Sigmoid colon (tissue), 7 donors: ENCODE results near the gene TSEN54. TPM values are rescaled to one million over a fixed set of nuclear protein-coding genes. Genes with fewer than 3 reads are reported as not detected.

ENCODE experiments used
- DNase-seq: peaks from one replicate; pipeline ENCODE4 v3.0.0-alpha.2; 2019
- H3K27ac ChIP-seq, 4 donors: fragments of 200-600 bp; sonication (generic); one replicate each; pipeline ENCODE4 v1.5.1; 2016 to 2019; ENCODE audit warnings: mild to moderate bottlenecking in 1 of 4
- H3K27me3 ChIP-seq, 3 donors: fragments of 200-600 bp; sonication (generic); one replicate each; pipeline ENCODE4 v1.5.1; 2019; ENCODE audit warnings: mild to moderate bottlenecking in 1 of 3
- H3K36me3 ChIP-seq, 4 donors: fragments of 200-600 bp; sonication (generic); one replicate each; pipeline ENCODE4 v1.5.1; 2016 to 2019
- H3K4me1 ChIP-seq, 4 donors: fragments of 200-600 bp; sonication (generic); one replicate each; pipeline ENCODE4 v1.5.1; 2017 to 2019
- H3K4me3 ChIP-seq, 4 donors: fragments of 200-600 bp; sonication (generic); one replicate each; pipeline ENCODE4 v1.5.1; 2017 to 2019; ENCODE audit warnings: mild to moderate bottlenecking in 2 of 4, moderate library complexity in 1 of 4
- H3K9me3 ChIP-seq, 4 donors: fragments of 200-600 bp in 3 of 4; sonication (generic) in 3 of 4; one replicate each; pipeline versions ENCODE4 v1.5.1 to v1.6.1; 2013 to 2019
- CTCF ChIP-seq, 4 experiments: fragments of 450-650 bp in 3 of 4; fragments of 200-600 bp in 1 of 4; IDR thresholded peaks; one replicate each; pipeline ENCODE4 v1.5.1; 2016 to 2019; ENCODE audit warnings: antibody characterized with exemption in 4 of 4, mild to moderate bottlenecking in 3 of 4, moderate library complexity in 2 of 4
- EP300 ChIP-seq, 4 donors: sonication (generic); formaldehyde crosslinking; IDR thresholded peaks; one replicate each; pipeline ENCODE4 v1.6.1; 2017; ENCODE audit warnings: antibody characterized with exemption in 4 of 4
- POLR2A ChIP-seq, 2 donors: fragments of 450-650 bp; IDR thresholded peaks; one replicate each; pipeline ENCODE4 v1.6.1; 2016; ENCODE audit warnings: antibody characterized with exemption in 2 of 2, mild to moderate bottlenecking in 2 of 2, moderate library complexity in 2 of 2
- POLR2AphosphoS5 ChIP-seq, 4 donors: sonication (generic); formaldehyde crosslinking; IDR thresholded peaks; one replicate each; pipeline ENCODE4 v1.6.1; 2017; ENCODE audit warnings: antibody characterized with exemption in 4 of 4
- WGBS, 2 donors: extraction: QIAGEN DNeasy Blood & Tissue Kit; methylation state at CpG; one replicate each; pipeline ENCODE4 v1.1.7; 2013; 5-methylcytosine and 5-hydroxymethylcytosine counted together
- intact Hi-C: fragments of 100-400 bp; cut with DNase I; formaldehyde crosslinking; loops from one replicate; pipeline ENCODE4 v1.15.1; 2023
- polyA plus RNA-seq, 3 donors: library from polyadenylated mRNA; stranded (reverse); fragments of 200-250 nt; gene quantifications; one replicate each; pipeline ENCODE4 v1.2.3, GENCODE V29; 2013
- total RNA-seq, 4 donors: library from RNA; depleted of rRNA; stranded (reverse); fragments of >200 nt; gene quantifications; one replicate each; pipeline ENCODE4 v1.1.0, GENCODE V29; 2016
- donor health status: healthy with polysubstance abuse.
- donor health status: Bipolar disorder and iron deficiency.
- donor health status: healthy.

Gene TSEN54
- total RNA-seq (10 to 100 TPM; 11.1 to 25.3 (median 21.3) TPM), polyA plus RNA-seq (10 to 100 TPM; 32.4 to 43.7 (median 35.6) TPM)

GRCh38 chr17:75516255-75516618 is at the start of gene TSEN54:
TSEN54 (plus strand) TSS chr17:75516528; CDS start chr17:75516561, 33 bp downstream.
- 1% methylated on average over 45 of the region's 45 CpGs for WGBS, 2 donors
- Histone ChIP-seq H3K27me3 (no peaks in the 10 kb centered on the region), H3K9me3 (no peaks in the 10 kb centered on the region), H3K4me3 (peak within 1 kb of the TSS; percentile 73 to 96 (median 89)), H3K36me3 (peaks cover 0 to 12% (median 0%) of the 10 kb centered on the region in 4 donors), H3K4me1 (peaks cover 5 to 59% (median 46%) of the 10 kb centered on the region in 4 donors), H3K27ac (peak within 1 kb of the TSS; percentile 85 to 91 (median 90))
- intact Hi-C loops: loop anchor here (1.0 to 5.0 kb wide), 5 partner anchors 74 to 244 kb away; partner anchors contain the start of genes MIF4GD and SLC25A19
- no peak for TF ChIP-seq EP300 (IDR thresholded peaks at IDR 0.05)
- no peak for TF ChIP-seq CTCF (IDR thresholded peaks at IDR 0.05)
- TF ChIP-seq POLR2A (IDR thresholded peaks at IDR 0.05): no peak
- no peak for TF ChIP-seq POLR2AphosphoS5 (IDR thresholded peaks at IDR 0.05)
- peak; percentile 96 for DNase-seq

- no peaks in the 10 kb centered on the region for H3K27me3 ChIP-seq
- no peaks in the 10 kb centered on the region for H3K4me1 ChIP-seq
- H3K27ac ChIP-seq: peak overlapping the region in 3 of 4 donors; percentile 7 to 23 (median 15)
- H3K9me3 ChIP-seq: no peaks in the 10 kb centered on the region
- 64 to 81% methylated on average over 8 of the region's 8 CpGs for WGBS, 2 donors
- H3K4me3 ChIP-seq: no peak overlapping the region
- no peak for DNase-seq
- intact Hi-C loops: no loop called here
- TF ChIP-seq POLR2AphosphoS5 (IDR thresholded peaks at IDR 0.05): no peak
- TF ChIP-seq CTCF (IDR thresholded peaks at IDR 0.05): no peak
- TF ChIP-seq EP300 (IDR thresholded peaks at IDR 0.05): no peak
- no peak for TF ChIP-seq POLR2A (IDR thresholded peaks at IDR 0.05)
- peaks cover 3 to 18% (median 9%) of the 10 kb centered on the region in 4 donors for H3K36me3 ChIP-seq
These were observed 48.0 kb upstream of the TSEN54 start for GRCh38 chr17:75468291-75468754.

- no peaks in the 10 kb centered on the region for H3K4me1 ChIP-seq
- H3K9me3 ChIP-seq: no peaks in the 10 kb centered on the region
- intact Hi-C loops: no loop called here
- peak overlapping the region in 3 of 4 donors; percentile 7 to 23 (median 15) for H3K27ac ChIP-seq
- DNase-seq: no peak
- peaks cover 3 to 19% (median 9%) of the 10 kb centered on the region in 4 donors for H3K36me3 ChIP-seq
- H3K4me3 ChIP-seq: no peak overlapping the region
- no peak for TF ChIP-seq CTCF (IDR thresholded peaks at IDR 0.05)
- no peak for TF ChIP-seq POLR2AphosphoS5 (IDR thresholded peaks at IDR 0.05)
- no peak for TF ChIP-seq POLR2A (IDR thresholded peaks at IDR 0.05)
- no peak for TF ChIP-seq EP300 (IDR thresholded peaks at IDR 0.05)
- H3K27me3 ChIP-seq: no peaks in the 10 kb centered on the region
- WGBS, 2 donors: 43 to 78% methylated on average over 13 of the region's 13 CpGs
These were observed 47.5 kb upstream of the TSEN54 start for GRCh38 chr17:75468779-75469373.

- Histone ChIP-seq H3K4me1 (peaks cover 0 to 17% (median 15%) of the 10 kb centered on the region in 4 donors), H3K9me3 (no peaks in the 10 kb centered on the region), H3K27me3 (no peaks in the 10 kb centered on the region), H3K4me3 (no peak overlapping the region), H3K36me3 (peaks cover 3 to 19% (median 9%) of the 10 kb centered on the region in 4 donors), H3K27ac (no peak overlapping the region)
- WGBS, 2 donors: 93 to 95% methylated on average over 6 of the region's 6 CpGs
- TF ChIP-seq POLR2A (IDR thresholded peaks at IDR 0.05): no peak
- no peak for TF ChIP-seq POLR2AphosphoS5 (IDR thresholded peaks at IDR 0.05)
- no peak for TF ChIP-seq EP300 (IDR thresholded peaks at IDR 0.05)
- no peak for DNase-seq
- intact Hi-C loops: no loop called here
These were observed 45.1 kb upstream of the TSEN54 start for GRCh38 chr17:75471207-75471606.

GRCh38 chr17:75472119-75472518 is 44.2 kb upstream of the TSEN54 start:
- H3K27ac ChIP-seq: no peak overlapping the region

More at GRCh38 chr17:75472119-75472518, 44.2 kb upstream of the TSEN54 start:
- WGBS, 2 donors: 31 to 57% methylated on average over 4 of the region's 4 CpGs
- no peak for TF ChIP-seq EP300 (IDR thresholded peaks at IDR 0.05)
- TF ChIP-seq POLR2A (IDR thresholded peaks at IDR 0.05): no peak
- no peak for TF ChIP-seq CTCF (IDR thresholded peaks at IDR 0.05)
- TF ChIP-seq POLR2AphosphoS5 (IDR thresholded peaks at IDR 0.05): no peak
- no peak overlapping the region for H3K4me3 ChIP-seq
- intact Hi-C loops: no loop called here
- peaks cover 3 to 19% (median 9%) of the 10 kb centered on the region in 4 donors for H3K36me3 ChIP-seq
- DNase-seq: no peak
- no peaks in the 10 kb centered on the region for H3K27me3 ChIP-seq
- no peaks in the 10 kb centered on the region for H3K9me3 ChIP-seq
- H3K4me1 ChIP-seq: peaks cover 0 to 26% (median 24%) of the 10 kb centered on the region in 4 donors
